ENCODE results near the gene SSR3. TPM values are rescaled to one million over a fixed set of nuclear protein-coding genes. Genes with fewer than 3 reads are reported as not detected.

Gene SSR3
- total RNA-seq, 1 experiment from 2014 or later: 177 TPM

DNA sequence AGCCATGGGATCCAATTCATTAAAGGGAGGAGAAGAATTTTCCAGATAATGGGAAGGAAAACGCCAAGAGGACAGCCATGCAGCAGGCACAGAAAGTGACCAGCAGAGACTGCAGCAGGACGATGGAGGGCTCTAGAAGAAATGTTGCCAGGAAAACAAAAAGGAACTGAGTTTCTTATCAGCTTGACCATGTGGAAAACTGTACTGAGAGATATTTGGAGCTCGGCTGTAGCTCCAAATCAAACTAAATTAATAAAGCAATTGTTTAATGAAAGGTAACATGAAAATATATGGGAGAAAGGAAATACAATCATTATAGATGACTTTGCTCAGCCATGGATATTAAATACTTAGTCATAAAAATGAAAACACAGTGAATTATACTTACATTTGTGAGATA is 63.7 kb downstream of the SSR3 start:
- POLR2A ChIA-PET: no interaction called here

More for the DNA sequence above, 63.7 kb downstream of the SSR3 start:
- H3K9ac ChIP-seq (ENCODE audit: low read length): no peak overlapping the region
- ATAC-seq: no peak
- 0 out of 4 replicates have a peak, but pooled peaks cover 0 to 5% of the 10 kb centered on the region in 2 experiments for H3K4me1 ChIP-seq (ENCODE audit: control insufficient read depth in 1 of 2, insufficient read depth in 2 of 2, low read length in 2 of 2)
- no peaks in the 10 kb centered on the region for H3K9me3 ChIP-seq (ENCODE audit: control insufficient read depth in 1 of 2, insufficient read depth in 1 of 2, low read depth in 1 of 2, low read length in 2 of 2)
- H4K20me1 ChIP-seq (ENCODE audit: insufficient read depth): no peaks in the 10 kb centered on the region
- no peaks in the 10 kb centered on the region for H3K36me3 ChIP-seq (ENCODE audit: control insufficient read depth in 1 of 2, insufficient read depth in 2 of 2, low read length in 2 of 2)
- H3K4me3 ChIP-seq (replicated peaks in 1 of 2; ENCODE audit: low read depth in 1 of 2, low read length in 2 of 2): no peak overlapping the region
- no peak for DNase-seq (ENCODE audit: low read depth, low spot score)
- ChIA-PET CTCF (interaction anchor here (0.8 to 3.3 kb wide), 3 partner anchors 17 to 41 kb away, joined by 3 to 8 read pairs (median 5); no protein-coding TSS in a partner anchor), RAD21 (ENCODE audit: low non-redundant PET in 1 of 2, low total read pairs in 2 of 2, uncharacterized antibody in 2 of 2, unreplicated experiment in 2 of 2) (no interaction called here)
- TF ChIP-seq EZH2 (IDR thresholded peaks at IDR 0.05): no peak
- TF ChIP-seq JUND (IDR thresholded peaks at IDR 0.05): no peak
- TF ChIP-seq, protein P1, sequence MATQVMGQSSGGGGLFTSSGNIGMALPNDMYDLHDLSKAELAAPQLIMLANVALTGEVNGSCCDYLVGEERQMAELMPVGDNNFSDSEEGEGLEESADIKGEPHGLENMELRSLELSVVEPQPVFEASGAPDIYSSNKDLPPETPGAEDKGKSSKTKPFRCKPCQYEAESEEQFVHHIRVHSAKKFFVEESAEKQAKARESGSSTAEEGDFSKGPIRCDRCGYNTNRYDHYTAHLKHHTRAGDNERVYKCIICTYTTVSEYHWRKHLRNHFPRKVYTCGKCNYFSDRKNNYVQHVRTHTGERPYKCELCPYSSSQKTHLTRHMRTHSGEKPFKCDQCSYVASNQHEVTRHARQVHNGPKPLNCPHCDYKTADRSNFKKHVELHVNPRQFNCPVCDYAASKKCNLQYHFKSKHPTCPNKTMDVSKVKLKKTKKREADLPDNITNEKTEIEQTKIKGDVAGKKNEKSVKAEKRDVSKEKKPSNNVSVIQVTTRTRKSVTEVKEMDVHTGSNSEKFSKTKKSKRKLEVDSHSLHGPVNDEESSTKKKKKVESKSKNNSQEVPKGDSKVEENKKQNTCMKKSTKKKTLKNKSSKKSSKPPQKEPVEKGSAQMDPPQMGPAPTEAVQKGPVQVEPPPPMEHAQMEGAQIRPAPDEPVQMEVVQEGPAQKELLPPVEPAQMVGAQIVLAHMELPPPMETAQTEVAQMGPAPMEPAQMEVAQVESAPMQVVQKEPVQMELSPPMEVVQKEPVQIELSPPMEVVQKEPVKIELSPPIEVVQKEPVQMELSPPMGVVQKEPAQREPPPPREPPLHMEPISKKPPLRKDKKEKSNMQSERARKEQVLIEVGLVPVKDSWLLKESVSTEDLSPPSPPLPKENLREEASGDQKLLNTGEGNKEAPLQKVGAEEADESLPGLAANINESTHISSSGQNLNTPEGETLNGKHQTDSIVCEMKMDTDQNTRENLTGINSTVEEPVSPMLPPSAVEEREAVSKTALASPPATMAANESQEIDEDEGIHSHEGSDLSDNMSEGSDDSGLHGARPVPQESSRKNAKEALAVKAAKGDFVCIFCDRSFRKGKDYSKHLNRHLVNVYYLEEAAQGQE (IDR thresholded peaks at IDR 0.05; ENCODE audit: low read depth): no peak
- TF ChIP-seq CEBPB (IDR thresholded peaks at IDR 0.05; ENCODE audit: low read depth): no peak
- no peak for TF ChIP-seq EZH2phosphoT487 (IDR thresholded peaks at IDR 0.05; ENCODE audit: borderline replicate concordance)
- no peak for TF ChIP-seq YY1 (IDR thresholded peaks at IDR 0.05; ENCODE audit: extremely low read depth, insufficient replicate concordance, low read depth, low read length)
- TF ChIP-seq CBX3 (IDR thresholded peaks at IDR 0.05; ENCODE audit: low read depth): no peak
- no peaks in the 10 kb centered on the region for H3K9me2 ChIP-seq (ENCODE audit: insufficient read depth)
- no peaks in the 10 kb centered on the region for H3K27me3 ChIP-seq (ENCODE audit: insufficient read depth, low read length)
- no peaks in the 10 kb centered on the region for H3K79me2 ChIP-seq (ENCODE audit: insufficient read depth, low read length)
- no peak overlapping the region for H3K27ac ChIP-seq (ENCODE audit: low read depth, low read length)
- intact Hi-C loops (cut with micrococcal nuclease): no loop called here
- no peak overlapping the region for H3K4me2 ChIP-seq (ENCODE audit: low read length)
- no peak overlapping the region for H2AFZ ChIP-seq (ENCODE audit: low read depth, low read length, poor library complexity, severe bottlenecking)
- BruUV-seq (replicated peaks): no TSS peak

Other genes with a start within 250 kb of the SSR3 start
- gene TIPARP, start 119.5 kb upstream of the SSR3 start, total RNA-seq (2021; ENCODE audit: unreplicated experiment): 51.3 TPM

Measured in HCT116 (cell line).